GM19372 (cell line): ENCODE measurements around the gene SELENON.

Experiments used
- ATAC-seq: cut with Tn5 transposase; IDR thresholded peaks from one replicate; pipeline ENCODE4 v1.9.1; 2021; ENCODE audit warnings: mild to moderate bottlenecking, low read depth, moderate library complexity; ENCODE audit not compliant: unreplicated experiment

SELENON gene

DNA sequence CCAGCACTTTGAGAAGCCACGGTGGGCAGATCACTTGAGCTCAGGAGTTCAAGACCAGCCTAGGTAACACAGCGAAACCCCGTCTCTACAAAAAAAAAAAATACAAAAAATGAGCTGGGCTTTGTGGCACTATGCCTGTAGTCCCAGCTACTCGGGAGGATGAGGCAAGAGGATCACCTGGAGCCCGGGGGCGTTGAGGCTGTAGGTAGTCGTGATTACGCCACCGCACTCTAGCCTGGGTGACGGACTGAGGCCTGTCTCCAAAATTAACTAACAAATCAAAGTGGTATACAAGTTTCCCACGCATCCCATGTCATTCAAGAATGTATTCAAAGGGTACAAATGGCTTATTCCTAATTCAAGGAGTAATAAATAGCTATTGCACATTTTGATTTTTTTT is 56.9 kb downstream of the SELENON start:
- ATAC-seq = no peak

DNA sequence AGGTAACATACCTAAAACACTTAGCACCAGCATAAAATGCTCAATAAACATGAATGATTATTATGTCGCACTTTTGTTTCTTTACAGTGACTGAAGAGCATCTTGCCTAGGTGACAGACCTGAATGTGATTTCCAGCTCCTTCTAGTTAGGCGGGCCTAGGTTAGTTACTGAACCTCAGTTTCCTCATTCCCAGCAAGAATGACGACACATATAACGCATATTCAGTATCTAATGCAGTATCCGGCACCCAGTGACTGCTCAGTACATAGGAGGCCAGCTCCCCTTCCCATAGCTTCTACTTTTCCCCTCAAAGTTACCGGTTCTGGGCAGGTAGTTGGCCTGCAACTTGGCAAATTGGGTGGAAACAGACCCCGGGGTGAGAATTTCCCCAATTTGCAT is 58.5 kb downstream of the SELENON start:
- ATAC-seq = no peak

DNA sequence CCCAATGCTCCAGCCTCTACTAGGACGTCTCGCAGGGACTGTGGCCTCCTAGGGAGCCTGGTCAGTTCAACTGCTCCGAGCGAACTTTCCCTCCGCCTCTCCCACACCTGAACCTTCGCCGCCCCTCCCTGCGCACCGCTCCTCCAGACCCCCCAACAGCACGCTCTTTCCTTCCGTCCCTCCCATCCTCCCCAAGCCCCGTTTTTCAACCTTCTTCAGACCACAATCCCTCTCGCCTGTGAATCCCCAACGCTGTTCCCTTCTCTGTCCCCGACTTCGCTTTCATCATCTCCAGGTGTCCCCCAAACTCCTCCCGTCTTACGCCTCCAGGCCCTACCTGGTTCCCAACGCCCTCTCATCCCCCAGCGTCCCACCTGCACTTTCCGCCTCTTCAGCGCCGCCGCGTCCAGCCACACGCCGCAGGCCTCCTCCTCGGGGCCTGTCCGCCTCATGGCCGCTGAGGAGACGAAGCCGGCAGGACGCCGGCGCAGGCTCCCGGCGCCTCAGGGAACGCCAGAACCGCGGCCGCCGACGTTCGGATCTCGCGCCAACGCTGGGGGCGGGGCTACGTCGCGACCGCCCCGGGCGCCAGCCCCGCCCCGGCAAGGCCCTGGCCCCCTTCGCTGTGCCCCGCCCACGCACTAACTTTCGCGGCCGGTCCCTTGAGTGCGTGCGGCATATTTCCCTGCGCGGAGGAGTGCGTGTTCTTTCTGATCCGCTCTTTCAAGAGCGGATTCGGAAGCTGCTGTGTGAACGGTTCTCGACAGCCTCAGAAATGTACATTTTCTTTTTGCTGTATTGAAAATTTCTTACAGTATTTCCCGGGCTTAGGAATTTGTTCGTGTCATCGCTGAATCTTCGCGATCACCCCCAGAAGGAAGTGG is 59.2 kb downstream of the SELENON start, which contains the start of gene AUNIP:
AUNIP (minus strand) TSS at position 552 of the 884 bp plus-strand sequence; CDS start at position 452, 100 bp downstream.
- peak; percentile 94 for ATAC-seq

DNA sequence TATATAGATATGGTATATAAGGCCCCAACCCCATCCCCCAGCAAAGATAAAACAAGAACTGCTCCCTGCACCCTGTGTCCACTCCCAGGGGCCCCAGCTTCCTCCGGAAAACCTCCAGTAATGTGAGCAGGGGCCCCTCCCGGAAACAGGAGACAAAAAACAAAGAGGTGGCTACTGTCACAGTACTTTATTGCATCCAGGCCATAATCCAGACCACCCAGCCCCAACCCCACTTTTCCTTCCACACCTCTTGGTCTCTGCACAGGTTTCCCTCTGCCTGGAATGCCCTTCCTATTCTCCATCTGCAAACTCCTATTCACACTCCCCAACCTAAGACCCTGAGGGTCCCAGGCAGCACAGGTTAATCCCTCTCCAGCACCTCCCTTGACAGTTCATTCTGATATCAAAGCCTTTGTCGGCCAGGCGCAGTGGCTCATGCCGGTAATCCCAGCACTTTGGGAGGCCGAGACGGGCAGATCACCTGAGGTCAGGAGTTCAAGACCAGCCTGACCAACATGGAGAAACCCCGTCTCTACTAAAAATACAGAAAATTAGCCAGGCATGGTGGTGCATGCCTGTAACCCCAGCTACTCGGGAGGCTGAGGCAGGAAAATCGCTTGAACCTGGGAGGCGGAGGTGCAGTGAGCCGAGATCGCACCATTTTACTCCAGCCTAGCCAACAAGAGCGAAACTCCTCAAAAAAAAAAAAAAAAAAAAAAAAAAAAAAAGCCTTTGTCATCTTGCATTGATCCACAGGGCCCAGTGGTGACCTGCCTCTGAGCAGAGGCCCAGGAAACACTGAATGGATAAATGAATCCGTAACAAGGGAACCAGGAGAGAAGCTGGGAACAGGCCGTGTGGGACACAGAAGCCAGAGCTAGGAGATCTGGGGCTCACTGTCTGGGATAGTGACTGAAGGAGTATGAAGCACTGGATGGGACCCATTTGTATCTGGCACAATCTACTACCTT is 61.6 kb downstream of the SELENON start:
- ATAC-seq = no peak

DNA sequence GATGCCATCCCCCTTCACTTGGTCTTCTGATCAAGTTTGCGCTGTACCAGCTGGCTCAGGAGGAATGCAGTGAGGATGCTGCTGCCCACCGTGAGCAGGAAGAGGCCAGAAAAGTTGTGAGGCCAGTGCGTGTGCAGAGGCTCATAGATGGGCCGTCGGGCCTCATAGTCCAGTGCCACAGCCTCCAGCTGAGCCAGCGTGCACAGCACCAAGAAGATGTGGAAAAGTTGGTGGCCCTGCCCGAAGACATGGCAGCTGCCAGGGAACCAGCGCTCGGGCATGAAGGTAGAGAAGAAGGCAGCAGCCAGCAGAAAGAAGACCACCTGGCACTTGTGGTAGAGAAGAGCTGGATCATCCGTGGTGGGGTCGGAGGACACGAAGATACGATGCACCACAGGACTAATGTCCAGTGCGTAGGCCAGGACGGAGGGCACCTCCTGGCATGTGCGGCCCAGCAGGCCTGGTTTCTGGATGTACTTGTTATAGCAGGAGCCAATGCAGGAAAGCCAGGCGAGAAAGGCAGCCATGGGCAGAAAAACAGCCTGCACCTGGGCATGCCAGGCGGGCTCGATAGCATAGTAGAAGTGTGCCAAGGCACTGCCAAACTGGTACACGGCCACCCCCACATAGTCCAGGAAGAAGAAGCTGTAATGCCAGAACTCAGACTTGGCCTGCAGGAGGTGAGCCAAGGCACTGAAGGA is 62.9 kb downstream of the SELENON start:
- no peak for ATAC-seq

DNA sequence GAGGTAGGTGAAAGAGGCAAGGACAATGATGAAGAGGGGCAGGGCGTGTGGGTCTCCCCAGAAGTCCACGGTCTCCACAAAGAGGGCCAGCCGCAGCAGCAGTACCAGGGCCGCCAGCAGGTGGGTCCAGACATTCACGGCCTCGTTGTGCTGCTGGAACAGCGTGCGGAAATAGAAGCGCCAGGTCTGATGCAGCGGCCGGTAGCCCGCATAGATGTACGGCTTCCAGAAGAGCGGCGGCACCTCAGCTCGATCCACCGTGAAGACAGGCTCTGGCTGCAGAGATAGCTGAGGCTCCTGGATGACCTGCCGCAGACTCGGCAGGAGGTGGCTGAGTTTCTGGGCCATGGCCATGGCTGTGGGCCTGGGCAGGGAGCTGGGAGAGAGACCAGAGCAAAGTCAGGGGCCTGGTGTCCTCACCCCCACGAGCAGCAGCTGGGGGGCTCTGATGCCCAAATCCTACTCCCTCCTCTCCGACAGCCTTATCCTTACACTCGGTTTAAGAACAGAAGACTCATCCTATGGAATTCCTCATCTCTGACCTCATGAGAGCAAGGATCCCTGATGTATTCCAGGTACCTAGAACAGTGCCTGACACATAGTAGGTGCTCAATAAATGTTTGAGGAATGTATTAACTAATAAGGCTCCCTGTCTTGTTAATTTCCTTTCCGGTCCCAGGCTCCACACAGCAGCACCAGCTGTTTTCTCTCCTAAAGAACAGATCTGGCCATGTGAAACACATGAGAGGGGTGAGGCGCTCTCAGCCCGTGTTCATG is 63.7 kb downstream of the SELENON start:
- ATAC-seq = no peak

DNA sequence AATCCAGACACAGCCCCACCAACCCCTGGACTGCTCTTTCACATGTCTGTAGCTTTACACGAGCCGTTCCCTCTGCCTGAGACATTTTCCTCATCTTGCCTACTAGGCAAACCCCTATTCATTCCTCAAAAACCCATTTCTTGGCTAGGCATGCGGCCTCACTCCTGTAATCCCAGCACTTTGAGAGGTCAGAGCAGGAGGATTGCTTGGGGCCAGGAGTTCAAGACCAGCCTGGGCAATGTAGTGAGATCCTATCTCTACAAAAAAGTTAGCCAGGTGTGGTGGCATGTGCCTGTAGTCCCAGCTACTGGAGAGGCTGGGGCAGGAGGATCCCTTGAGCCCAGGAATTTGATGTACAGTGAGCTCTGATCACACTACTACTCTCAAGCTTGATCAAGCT is 64.4 kb downstream of the SELENON start:
- ATAC-seq = no peak

DNA sequence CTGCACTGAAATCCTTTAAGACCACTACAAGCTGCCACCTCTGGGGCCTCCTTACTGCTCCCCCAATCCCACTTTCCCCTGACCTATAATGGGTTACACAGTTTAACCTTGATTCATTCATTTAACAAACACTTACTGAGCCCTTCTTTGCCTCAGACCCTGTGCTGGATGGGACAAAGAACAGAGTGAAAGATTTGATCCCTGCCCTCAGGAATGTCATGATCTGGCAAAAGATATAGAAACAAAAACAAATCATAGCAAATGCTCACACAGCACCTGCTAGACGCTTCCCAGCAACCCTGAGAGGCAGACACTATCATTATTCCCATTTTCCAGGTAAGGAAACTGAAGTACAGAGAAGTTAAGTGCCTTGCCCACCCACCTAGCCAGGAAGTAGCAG is 66.3 kb downstream of the SELENON start:
- ATAC-seq = no peak

DNA sequence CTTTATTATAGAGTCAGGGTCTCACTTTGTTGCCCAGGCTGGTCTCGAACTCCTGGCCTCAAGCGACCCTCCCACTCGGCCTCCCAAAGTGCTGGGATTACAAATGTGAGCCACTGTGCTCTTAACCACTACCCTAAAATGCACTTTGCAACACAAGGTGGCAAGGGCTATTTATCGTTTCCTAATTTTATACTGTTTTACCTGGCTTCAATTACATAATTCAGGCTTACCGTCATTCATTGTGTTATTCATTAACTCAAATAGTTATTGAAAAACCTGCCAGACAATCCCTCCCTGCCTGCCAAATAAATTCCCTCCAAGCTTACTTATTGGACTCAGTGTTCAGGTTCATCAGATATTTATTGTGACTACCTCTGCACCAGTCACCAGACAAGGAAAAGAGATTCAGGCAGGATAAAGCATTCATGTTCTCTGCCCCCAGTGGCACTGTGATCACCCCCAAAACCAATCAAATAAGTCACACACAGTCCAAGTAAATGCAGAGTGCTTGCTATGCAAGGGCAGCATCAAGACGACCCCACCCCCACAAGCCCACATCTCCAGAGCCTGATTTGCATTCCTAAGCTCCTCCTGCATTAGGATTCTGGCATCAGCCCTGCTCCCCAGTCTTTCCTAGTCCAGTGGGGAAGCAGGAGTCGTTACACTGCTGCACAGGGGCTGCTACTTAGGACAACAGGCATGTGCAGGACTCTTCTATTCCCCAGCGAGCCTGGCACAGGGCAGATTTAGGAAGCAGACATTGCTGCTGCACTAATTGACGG is 67.4 kb downstream of the SELENON start:
- no peak for ATAC-seq
